Right renal cortex interstitium (tissue), 3 donors: ENCODE results near the gene L1CAM. TPM values are rescaled to one million over a fixed set of nuclear protein-coding genes. Genes with fewer than 3 reads are reported as not detected.

Experiments
- DNase-seq, 3 donors: peaks; one replicate each; pipeline ENCODE4 v3.0.0-alpha.2; 2013; ENCODE audit warnings: low read depth in 3 of 3, low spot score in 2 of 3
- polyA plus RNA-seq, 3 donors: library from polyadenylated mRNA; unstranded; fragments of 120-200 nt; gene quantifications; one replicate each; pipeline ENCODE4 v1.2.1, GENCODE V29; 2013; ENCODE audit not compliant: insufficient read length in 3 of 3

The L1CAM gene
- polyA plus RNA-seq, 3 donors, result 39.8 to 50.8 (median 47.8) TPM

DNA sequence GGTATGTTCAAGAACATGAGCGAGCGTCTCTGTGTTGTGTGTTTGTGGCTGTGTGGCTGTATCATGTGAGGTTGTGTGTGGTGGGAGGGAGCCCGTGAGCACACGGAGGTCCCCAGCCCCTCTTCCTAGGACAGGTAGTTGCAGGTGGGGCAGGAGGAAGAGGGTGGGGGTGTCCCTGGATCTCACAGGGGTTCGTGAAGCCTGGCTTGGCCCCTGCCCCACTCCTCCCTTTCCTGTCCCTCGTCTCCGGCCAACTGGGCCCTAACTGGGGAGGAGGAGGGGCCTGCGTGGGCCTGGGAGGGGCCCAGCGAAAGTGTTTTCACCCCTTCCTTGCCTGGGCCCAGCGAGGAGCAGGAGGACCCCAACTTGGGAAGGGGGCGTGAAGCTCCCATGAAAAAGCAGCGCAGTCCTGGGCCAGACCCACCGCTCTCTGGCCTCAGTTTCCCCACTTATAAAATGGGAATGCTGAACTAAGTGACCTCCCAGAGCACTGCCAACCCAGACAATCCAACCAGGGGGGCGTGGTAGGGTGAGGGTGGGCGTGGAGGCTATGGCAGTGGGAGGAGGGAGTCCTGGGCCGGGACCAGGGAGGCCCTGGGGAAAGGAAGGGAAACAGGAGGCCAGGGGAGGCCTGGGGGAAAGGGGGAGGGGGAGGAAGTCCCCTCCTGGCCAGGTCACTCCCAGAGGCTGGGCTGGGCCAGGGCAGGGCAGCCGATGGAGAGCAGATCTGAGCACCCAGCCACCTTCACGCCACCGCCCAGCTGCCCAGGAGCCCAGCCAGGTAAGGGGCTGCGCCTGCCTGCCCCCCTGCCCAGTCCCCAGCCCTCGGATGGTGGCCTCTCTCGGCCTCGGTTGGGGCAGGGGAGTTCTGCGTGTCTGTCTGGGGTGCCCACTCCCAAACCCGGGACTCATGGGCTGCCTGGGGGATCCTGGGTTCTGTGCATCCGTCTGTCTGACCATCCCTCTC lies 18.3 kb upstream of the L1CAM start, which contains the start of gene AVPR2:
Gene AVPR2 (plus strand): TSS at position 683 of the 967 bp plus-strand sequence. CDS start 473 bp downstream, outside the sequence.
- no peak for DNase-seq

- DNase-seq, result no peak
Observed at GRCh38 chrX:153903238-153903980, 17.4 kb upstream of the L1CAM start.

DNA sequence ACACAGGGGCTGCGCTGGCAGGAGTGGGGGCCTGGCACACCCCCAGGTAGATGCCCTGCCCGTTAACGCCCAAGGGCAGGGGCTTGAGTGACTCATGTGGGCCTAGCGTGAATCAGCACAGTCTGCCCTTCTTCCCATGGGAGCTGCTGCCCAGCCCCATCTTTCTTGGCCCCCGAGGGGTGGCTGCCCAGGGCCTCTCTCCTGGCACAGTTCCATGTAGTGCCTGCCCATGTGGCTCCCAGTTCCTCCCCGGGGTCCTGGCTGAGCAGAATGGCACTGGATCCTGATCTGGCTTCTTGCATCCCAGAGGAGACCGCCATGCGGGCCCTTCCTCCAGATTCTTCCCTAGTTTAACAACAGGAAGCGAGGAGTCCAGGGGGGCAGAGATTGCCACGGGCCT lies 16.4 kb upstream of the L1CAM start:
- no peak for DNase-seq

- DNase-seq, result no peak
Observed at GRCh38 chrX:153901753-153902140, 15.8 kb upstream of the L1CAM start.

DNA sequence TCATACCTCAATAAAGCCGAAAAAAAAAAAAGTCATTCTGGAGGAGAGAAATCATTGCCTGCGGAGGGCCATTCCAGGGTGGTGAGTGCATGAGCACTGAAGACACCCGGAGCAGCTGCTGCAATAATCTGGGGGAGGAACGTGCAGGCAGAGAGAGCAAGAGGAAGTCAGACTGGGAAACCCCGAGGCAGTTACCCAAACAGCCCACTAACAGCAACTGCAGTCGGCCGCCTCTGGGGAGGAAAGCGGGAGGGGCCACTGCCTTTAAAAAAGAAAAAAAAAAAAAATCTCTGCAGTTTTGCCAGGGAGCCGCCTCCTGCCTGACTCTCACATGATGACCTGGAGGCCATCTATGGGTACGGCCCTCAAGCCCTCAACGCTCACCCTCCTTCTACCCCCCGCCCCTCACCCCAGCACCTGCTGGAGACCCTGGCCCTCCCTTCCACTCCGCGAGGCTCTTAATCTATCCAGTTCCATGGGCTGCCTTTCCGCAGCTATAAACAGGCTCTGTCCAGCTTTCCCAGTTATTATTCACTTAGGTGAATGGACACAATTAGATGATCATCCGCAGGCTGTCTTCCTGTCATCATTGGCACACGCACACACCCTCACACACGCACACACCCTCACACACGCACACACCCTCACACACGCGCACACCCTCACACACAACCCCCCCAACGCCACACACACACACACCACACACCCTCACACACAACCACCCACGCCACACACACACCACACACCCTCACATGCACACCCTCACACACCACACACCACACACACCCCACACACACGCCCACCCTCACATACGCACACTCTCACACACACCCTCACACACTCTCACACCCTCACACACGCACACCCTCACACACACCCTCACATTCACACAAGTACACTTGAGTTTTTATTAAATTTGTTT lies 15.1 kb upstream of the L1CAM start:
- no peak for DNase-seq

DNA sequence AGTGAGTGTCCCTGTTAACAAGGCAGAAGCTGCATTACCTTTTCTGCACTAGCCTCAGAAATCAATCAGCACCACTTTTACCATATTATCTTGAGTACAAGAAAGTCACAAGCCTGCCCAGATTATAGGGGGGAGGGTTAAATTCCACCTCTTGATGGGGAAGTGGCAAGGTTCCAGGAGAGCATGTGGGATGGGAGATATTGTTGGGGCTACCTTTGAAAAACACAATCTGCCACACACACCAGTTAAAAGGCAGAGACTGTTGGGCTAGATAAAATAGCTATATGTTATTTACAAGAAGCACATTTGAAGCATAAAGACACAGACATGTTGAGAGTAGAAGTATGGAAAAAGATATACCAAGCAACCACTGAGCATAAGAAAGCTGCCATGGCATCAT lies 11.9 kb upstream of the L1CAM start:
- no peak for DNase-seq

DNA sequence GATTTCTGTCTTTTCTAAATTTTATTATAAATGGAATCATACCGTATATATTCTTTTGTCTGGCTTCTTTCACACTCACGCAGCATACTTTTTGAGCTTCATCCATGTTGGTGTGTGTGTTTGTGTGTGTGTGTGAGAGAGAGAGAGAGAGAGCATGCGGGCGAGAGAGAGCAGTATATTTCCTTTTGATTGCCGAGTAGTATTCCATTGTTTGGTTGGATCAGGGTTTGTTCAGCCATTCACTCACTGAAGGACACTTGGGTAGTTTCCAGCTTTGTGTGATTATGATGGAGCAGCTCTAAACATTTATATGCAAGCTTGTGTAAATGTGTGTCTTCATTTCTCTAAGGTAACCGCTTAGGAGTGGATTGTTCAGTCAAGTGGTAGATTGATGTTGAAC lies 3.1 kb upstream of the L1CAM start:
- no peak for DNase-seq

GRCh38 chrX:153888344-153888743 lies 2.4 kb upstream of the L1CAM start:
- DNase-seq, result no peak

DNA sequence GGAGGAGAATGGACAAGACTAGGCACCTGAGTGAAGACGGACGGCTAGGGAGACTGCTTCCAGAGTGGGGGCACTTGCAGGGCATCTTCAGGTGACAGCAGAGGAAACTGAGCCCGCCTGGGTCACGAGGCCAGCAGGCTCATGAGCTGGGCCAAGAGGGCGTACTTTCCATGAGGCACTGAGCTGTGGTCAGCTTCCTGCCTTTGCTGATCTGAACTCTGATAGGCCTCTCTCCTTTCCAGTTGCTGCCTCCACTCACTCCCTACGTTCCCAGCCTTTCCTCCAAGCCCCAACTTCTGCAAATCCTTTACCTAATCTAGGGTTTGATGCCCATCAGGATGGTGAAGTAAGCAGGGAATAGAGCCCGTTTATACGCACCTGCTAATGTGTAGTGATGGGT lies 1.4 kb upstream of the L1CAM start:
- no peak for DNase-seq

DNA sequence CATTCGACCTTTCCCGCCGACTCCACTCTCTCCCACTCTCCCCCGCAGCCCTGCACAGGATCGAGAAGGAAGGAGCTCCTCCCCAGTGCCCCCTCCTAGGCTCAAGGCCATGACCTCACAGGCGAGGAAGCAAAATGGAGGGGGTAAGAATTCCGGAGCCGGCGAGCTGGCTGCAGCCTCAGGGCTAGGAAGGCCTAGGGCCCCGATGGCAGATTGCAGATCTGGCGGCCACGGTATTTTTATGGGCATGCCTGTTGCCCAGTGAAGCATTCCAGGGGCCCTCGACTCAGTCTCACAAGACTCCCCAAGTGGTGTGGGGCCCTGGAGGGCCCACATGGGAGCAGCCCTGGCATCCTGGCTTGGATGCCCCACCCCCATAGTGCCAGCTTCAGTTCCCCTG lies 942 bp upstream of the L1CAM start:
- DNase-seq, result no peak

DNA sequence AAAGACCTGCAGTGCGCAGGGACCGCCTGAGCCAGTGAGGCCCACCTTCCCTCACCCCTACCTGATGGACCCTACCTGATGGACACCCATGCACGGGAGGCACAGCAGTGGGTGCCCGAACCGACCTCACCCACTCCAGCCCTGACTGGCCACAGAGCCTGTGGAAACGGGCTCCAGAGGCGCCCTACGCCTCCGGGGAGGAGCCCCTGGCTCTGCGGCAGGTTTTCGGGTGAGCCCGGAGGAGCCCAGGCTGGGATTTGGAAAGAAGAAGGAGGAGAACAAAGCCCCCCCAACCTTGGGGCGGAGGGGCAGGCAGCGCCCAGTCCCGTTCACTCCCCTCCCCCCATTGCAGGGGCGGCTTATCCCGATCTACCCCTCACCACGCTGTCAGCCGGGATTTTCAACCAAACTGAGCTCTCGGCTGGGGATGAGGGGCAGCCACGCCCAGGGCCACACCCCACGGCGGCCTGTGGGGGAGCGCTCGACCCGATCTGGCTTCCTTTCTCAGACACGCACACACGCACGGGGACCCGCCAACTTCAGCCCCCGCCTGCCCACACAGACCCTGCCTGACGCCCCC lies 675 bp downstream of the L1CAM start:
- no peak for DNase-seq

GRCh38 chrX:153884590-153884989 lies 1.4 kb downstream of the L1CAM start:
- no peak for DNase-seq

GRCh38 chrX:153884136-153884535 lies 1.8 kb downstream of the L1CAM start:
- no peak for DNase-seq

DNA sequence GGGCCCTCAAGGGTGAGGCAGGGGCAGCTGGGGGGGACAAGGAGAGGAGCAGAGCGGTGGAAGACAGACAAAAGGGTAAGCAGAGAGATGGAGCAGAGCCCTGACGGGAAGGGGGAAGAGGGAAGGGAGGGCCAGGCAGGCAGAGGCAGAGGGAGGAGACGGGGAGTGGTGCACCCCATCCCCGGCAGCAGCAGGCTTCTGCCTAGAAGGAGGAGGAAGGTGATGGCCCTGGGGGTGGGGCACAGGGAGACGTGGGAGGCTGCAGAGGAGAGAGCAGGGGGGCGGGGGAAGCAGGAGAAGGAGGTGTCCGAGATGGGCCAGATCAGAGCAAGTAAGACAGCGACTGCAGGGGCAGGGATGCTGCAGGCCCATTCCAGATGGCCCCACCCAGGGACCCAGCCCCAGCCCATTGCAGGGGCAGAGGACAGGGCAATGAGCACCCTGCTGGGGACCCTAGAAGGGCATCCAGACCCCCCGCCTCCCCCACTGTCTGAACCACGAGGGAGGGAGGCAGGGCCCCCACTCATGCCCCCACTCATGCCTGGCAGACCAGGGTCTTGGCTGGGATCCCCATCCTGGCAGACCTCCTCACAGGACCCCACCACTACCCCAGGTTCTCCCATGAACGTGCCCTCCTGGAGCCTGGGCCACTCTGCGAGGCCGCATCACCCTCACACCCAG lies 2.7 kb downstream of the L1CAM start:
- DNase-seq, result no peak

- no peak for DNase-seq
Observed at GRCh38 chrX:153882557-153882956, 3.4 kb downstream of the L1CAM start.

DNA sequence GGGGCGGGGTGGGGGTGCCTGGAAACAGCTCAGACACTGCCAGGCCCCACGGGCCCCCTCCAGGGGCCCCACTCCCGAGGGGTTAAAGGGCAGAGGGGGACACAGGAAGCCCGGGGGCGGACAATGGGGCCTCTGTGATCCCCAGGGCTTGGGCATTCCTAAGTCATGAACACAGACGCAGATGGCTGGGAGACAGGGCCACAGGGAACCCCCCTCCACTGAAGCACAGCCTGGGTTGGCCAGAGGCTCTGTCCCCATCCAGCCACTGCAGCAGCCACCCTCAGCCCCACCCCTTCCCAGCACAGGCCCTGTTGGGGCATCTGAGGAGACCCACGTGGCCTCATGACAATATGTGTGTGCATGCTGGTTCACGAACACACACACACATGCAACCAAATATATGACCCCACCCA lies 3.9 kb downstream of the L1CAM start:
- no peak for DNase-seq

DNA sequence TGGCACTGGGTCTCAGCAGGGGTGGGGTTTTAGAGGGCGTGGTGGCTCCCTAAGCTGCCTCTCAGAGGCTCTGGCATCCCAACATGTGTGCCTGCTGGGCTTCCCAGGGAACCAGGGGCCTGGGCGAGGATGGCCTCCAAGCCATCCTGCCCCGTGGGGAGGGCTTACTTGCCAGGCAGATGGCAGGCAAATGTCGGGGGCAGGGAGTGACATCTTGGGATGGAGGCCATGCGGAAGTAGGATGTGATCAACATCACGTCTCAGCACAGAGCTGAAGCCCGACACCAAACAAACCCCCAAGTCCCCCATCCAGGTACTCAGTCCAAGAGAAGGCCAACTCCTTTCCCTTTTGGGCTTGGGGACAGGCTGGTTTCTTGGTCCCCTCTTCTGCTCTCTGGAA lies 4.7 kb downstream of the L1CAM start:
- no peak for DNase-seq

- DNase-seq, result no peak
Observed at GRCh38 chrX:153880440-153880815, 5.5 kb downstream of the L1CAM start.

DNA sequence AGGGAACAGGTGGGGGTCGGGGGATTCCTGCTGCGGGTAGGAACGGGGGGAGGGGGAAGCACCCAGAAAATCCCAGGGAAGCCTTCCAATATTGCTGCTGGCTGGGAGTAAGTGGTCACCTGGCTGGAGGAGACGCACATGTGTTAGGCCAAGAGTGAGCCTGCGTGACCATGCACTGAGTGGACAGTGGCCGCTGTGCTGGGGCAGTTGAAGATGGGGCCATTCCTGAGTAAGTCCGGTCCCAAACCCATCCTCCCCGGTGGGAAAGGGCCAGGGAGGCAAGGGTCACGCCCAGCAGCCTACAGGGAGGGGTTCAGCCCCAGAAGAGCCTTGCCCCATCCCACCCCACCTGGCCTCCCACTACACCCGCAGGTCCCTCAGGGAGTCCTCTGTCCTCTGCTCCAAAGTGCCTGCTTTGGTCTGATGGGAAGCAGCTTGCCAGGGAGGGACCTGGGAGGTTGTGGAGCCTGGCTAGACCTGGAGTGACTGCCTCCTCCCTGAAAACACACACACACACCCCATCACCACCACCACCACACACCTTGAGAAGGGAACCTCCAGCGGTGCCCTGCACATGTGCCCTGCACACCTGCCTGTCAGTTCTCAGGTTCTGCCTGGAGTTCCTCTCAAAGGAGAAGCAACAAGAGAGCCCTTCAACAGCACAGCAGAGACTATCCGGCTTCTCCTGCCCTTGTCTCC lies 6.1 kb downstream of the L1CAM start:
- no peak for DNase-seq
